HG03060 (cell line): Measurements from ENCODE around the gene EVX2.

Experiments
- ATAC-seq: cut with Tn5 transposase; IDR thresholded peaks from one replicate; pipeline ENCODE4 v1.9.1; 2021; ENCODE audit warnings: low read depth, moderate number of reproducible peaks; ENCODE audit not compliant: unreplicated experiment

EVX2 gene

GRCh38 chr2:176083796-176084261, at the start of gene EVX2:
EVX2 (minus strand) TSS chr2:176083962; CDS start chr2:176083776, 186 bp downstream.
- ATAC-seq, result no peak

- no peak for ATAC-seq
Observed at GRCh38 chr2:176133389-176133788, 49.6 kb upstream of the EVX2 start.

- ATAC-seq, result no peak
Observed at GRCh38 chr2:176132205-176133171, 48.7 kb upstream of the EVX2 start.

GRCh38 chr2:176131848-176132158, 48.0 kb upstream of the EVX2 start:
- no peak for ATAC-seq

- no peak for ATAC-seq
Observed at GRCh38 chr2:176130957-176131847, 47.4 kb upstream of the EVX2 start.

- no peak for ATAC-seq
Observed at GRCh38 chr2:176130147-176130956, 46.6 kb upstream of the EVX2 start.

- ATAC-seq, result no peak
Observed at GRCh38 chr2:176129813-176130146, 46.0 kb upstream of the EVX2 start.

- no peak for ATAC-seq
Observed at GRCh38 chr2:176128982-176129796, 45.4 kb upstream of the EVX2 start, which contains the start of gene HOXD8. HOXD8 (plus strand) TSS chr2:176129705; CDS start chr2:176130367, 662 bp downstream.

GRCh38 chr2:176128172-176128981, 44.6 kb upstream of the EVX2 start:
- ATAC-seq, result no peak

- no peak for ATAC-seq
Observed at GRCh38 chr2:176127774-176128072, 44.0 kb upstream of the EVX2 start.

GRCh38 chr2:176126929-176127773, 43.4 kb upstream of the EVX2 start:
- no peak for ATAC-seq

- ATAC-seq, result no peak
Observed at GRCh38 chr2:176125772-176126054, 42.0 kb upstream of the EVX2 start.

- no peak for ATAC-seq
Observed at GRCh38 chr2:176124947-176125771, 41.4 kb upstream of the EVX2 start.

GRCh38 chr2:176124110-176124946, 40.6 kb upstream of the EVX2 start:
- no peak for ATAC-seq

- ATAC-seq, result no peak
Observed at GRCh38 chr2:176123411-176124109, 39.8 kb upstream of the EVX2 start.
